Measurements from ENCODE around the gene CLTCL1.

Gene CLTCL1

GRCh38 chr22:19139001-19139356, 152.5 kb downstream of the CLTCL1 start:
- Histone ChIP-seq H3K4me2 (ENCODE audit: low read length) (no peak overlapping the region), H3K9me3 (replicated peaks; ENCODE audit: low read length) (no peaks in the 10 kb centered on the region), H3K36me3 (ENCODE audit: insufficient read depth, low read length) (peaks cover 68% of the 10 kb centered on the region), H3K4me3 (ENCODE audit: low read length) (no peak overlapping the region), H3K27me3 (ENCODE audit: control insufficient read depth, insufficient read depth, low read length) (no peaks in the 10 kb centered on the region), H3K4me1 (ENCODE audit: control insufficient read depth, insufficient read depth, low read length) (peaks cover 6% of the 10 kb centered on the region), H3K9ac (ENCODE audit: low read depth, low read length) (no peak overlapping the region)

DNA sequence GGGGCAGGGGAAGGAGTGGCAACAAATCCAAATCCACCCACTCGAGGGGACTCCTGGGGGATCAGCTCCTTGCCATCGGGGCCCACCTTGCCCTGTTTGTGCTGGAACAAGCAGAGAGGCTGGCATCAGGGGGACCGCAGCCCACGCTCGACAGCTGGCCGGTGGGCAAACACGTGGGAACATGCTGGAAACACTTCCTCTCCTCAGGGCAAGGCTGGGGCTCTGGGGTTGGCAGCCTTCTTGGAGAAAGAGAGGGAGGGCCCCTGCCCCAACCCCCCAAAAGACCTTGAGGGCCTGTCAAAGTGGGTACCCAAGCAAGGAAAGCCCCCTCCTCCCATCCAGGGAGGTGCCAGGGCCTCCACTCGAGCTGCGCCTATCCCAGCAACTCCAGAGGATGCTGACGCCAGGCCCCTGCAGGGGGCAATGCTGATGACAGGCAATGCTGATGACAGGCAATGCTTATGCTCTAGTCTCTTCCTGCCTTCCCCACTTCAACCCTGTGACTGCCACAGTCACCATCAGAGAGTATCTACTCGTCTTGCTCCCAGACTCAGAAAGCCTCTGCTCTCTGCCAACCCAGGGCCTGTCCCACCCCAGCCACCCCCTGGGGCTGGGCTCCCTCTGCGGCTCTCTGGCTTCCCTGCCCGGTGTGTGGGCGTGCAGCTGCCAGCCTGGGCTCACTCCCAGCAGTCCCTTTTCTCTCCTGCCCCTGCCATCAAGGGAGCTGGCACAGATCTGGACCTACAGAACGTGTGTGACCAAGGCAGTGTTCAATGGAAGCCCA, 153.1 kb downstream of the CLTCL1 start:
- Histone ChIP-seq H3K27me3 (ENCODE audit: control insufficient read depth, insufficient read depth, low read length) (no peaks in the 10 kb centered on the region), H3K9me3 (replicated peaks; ENCODE audit: low read length) (no peaks in the 10 kb centered on the region), H3K36me3 (ENCODE audit: insufficient read depth, low read length) (peaks cover 73% of the 10 kb centered on the region), H3K4me2 (ENCODE audit: low read length) (no peak overlapping the region), H3K9ac (ENCODE audit: low read depth, low read length) (no peak overlapping the region), H3K4me3 (ENCODE audit: low read length) (no peak overlapping the region), H3K4me1 (ENCODE audit: control insufficient read depth, insufficient read depth, low read length) (peaks cover 6% of the 10 kb centered on the region)

- no peak overlapping the region for H3K4me3 ChIP-seq (ENCODE audit: low read length)
- H3K36me3 ChIP-seq (ENCODE audit: insufficient read depth, low read length), result peaks cover 80% of the 10 kb centered on the region
- no peak overlapping the region for H3K9ac ChIP-seq (ENCODE audit: low read depth, low read length)
Measured at GRCh38 chr22:19137384-19138216, 153.9 kb downstream of the CLTCL1 start.

DNA sequence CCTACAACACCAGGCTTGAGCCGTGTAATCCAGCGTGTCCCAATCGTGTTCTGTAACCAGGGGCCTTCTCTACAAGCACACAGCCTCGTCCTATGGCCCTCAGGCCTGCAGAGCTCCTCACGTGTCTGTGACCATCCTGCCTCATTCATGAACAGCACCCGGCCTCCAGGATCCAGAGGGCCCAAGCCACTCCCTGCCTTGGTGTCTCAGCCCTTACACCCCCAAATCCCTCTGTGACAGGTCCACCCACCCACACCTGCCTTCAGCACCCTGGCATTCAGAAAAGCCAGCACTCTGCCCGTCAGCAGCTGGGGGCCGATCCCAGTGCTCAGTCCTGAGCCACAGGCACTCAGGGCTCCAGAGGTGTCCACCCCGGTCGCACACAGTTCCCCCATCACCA, 154.6 kb downstream of the CLTCL1 start:
- H3K4me3 ChIP-seq (ENCODE audit: low read length), result no peak overlapping the region
- H3K27me3 ChIP-seq (ENCODE audit: control insufficient read depth, insufficient read depth, low read length), result no peaks in the 10 kb centered on the region
- peaks cover 4% of the 10 kb centered on the region for H3K4me1 ChIP-seq (ENCODE audit: control insufficient read depth, insufficient read depth, low read length)
- no peak overlapping the region for H3K4me2 ChIP-seq (ENCODE audit: low read length)
- H3K9ac ChIP-seq (ENCODE audit: low read depth, low read length), result no peak overlapping the region
- H3K36me3 ChIP-seq (ENCODE audit: insufficient read depth, low read length), result peaks cover 80% of the 10 kb centered on the region
- H3K9me3 ChIP-seq (replicated peaks; ENCODE audit: low read length), result no peaks in the 10 kb centered on the region

More at GRCh38 chr22:19137384-19138216, 153.9 kb downstream of the CLTCL1 start:
- peaks cover 4% of the 10 kb centered on the region for H3K4me1 ChIP-seq (ENCODE audit: control insufficient read depth, insufficient read depth, low read length)
- no peaks in the 10 kb centered on the region for H3K27me3 ChIP-seq (ENCODE audit: control insufficient read depth, insufficient read depth, low read length)
- H3K4me2 ChIP-seq (ENCODE audit: low read length), result no peak overlapping the region
- H3K9me3 ChIP-seq (replicated peaks; ENCODE audit: low read length), result no peaks in the 10 kb centered on the region

- Histone ChIP-seq H3K4me1 (ENCODE audit: control insufficient read depth, insufficient read depth, low read length) (peaks cover 4% of the 10 kb centered on the region), H3K36me3 (ENCODE audit: insufficient read depth, low read length) (peaks cover 72% of the 10 kb centered on the region), H3K27me3 (ENCODE audit: control insufficient read depth, insufficient read depth, low read length) (no peaks in the 10 kb centered on the region), H3K9me3 (replicated peaks; ENCODE audit: low read length) (no peaks in the 10 kb centered on the region), H3K4me3 (ENCODE audit: low read length) (no peak overlapping the region), H3K9ac (ENCODE audit: low read depth, low read length) (no peak overlapping the region), H3K4me2 (ENCODE audit: low read length) (no peak overlapping the region)
Measured at GRCh38 chr22:19134874-19135273, 156.6 kb downstream of the CLTCL1 start.

DNA sequence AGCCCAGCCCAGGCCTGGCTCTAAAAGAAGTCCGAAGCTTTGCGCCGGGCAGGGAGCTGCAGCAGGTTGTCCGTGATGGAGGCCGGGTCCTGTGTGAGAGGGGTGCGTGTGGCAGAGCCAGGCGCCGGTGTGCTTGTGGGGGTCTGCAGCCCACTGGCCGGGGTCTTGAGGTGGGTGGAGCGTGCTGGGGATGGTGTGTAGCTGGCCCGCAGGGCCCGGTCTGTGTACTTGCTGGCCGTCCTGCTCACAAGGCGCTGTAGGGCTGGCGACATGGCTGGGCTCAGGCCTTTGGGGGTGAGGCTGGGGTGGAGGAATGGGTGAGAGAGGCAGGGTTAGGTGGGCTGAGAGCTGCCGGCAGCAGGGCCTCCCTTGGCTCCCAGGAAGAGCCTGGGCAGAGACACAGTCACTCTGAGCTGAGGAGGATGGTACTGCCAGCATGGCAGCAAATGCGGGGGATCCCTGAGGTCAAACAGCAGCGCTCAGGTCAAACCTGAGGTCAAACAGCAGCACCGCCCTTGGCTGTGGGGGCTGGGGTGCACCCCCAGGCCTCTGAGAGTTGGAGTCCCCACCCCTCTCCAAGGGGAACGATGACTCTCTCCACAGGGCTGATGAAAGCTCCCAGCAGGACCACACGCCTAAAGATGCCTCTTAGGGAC, 157.2 kb downstream of the CLTCL1 start:
- Histone ChIP-seq H3K9ac (ENCODE audit: low read depth, low read length) (no peak overlapping the region), H3K27me3 (ENCODE audit: control insufficient read depth, insufficient read depth, low read length) (no peaks in the 10 kb centered on the region), H3K4me2 (ENCODE audit: low read length) (no peak overlapping the region), H3K36me3 (ENCODE audit: insufficient read depth, low read length) (peaks cover 66% of the 10 kb centered on the region), H3K4me3 (ENCODE audit: low read length) (no peak overlapping the region), H3K4me1 (ENCODE audit: control insufficient read depth, insufficient read depth, low read length) (peaks cover 4% of the 10 kb centered on the region), H3K9me3 (replicated peaks; ENCODE audit: low read length) (no peaks in the 10 kb centered on the region)

- Histone ChIP-seq H3K4me2 (ENCODE audit: low read length) (no peak overlapping the region), H3K36me3 (ENCODE audit: insufficient read depth, low read length) (peaks cover 59% of the 10 kb centered on the region), H3K27me3 (ENCODE audit: control insufficient read depth, insufficient read depth, low read length) (no peaks in the 10 kb centered on the region), H3K9me3 (replicated peaks; ENCODE audit: low read length) (no peaks in the 10 kb centered on the region), H3K4me3 (ENCODE audit: low read length) (no peak overlapping the region), H3K4me1 (ENCODE audit: control insufficient read depth, insufficient read depth, low read length) (no peaks in the 10 kb centered on the region), H3K9ac (ENCODE audit: low read depth, low read length) (no peak overlapping the region)
Measured at GRCh38 chr22:19133561-19133960, 158.0 kb downstream of the CLTCL1 start.

GRCh38 chr22:19132693-19133400, 158.7 kb downstream of the CLTCL1 start:
- H3K4me3 ChIP-seq (ENCODE audit: low read length), result no peak overlapping the region
- H3K9me3 ChIP-seq (replicated peaks; ENCODE audit: low read length), result no peaks in the 10 kb centered on the region
- no peak overlapping the region for H3K9ac ChIP-seq (ENCODE audit: low read depth, low read length)
- peaks cover 56% of the 10 kb centered on the region for H3K36me3 ChIP-seq (ENCODE audit: insufficient read depth, low read length)
- no peak overlapping the region for H3K4me2 ChIP-seq (ENCODE audit: low read length)
- H3K27me3 ChIP-seq (ENCODE audit: control insufficient read depth, insufficient read depth, low read length), result no peaks in the 10 kb centered on the region
- H3K4me1 ChIP-seq (ENCODE audit: control insufficient read depth, insufficient read depth, low read length), result no peaks in the 10 kb centered on the region

DNA sequence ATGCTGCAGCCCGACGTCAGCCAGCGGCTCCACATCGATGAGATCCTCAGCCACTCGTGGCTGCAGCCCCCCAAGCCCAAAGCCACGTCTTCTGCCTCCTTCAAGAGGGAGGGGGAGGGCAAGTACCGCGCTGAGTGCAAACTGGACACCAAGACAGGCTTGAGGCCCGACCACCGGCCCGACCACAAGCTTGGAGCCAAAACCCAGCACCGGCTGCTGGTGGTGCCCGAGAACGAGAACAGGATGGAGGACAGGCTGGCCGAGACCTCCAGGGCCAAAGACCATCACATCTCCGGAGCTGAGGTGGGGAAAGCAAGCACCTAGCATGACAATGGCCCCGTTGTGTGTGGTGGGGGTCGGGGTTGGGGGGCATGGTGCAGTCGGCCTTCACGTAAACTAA, 159.4 kb downstream of the CLTCL1 start:
- no peaks in the 10 kb centered on the region for H3K9me3 ChIP-seq (replicated peaks; ENCODE audit: low read length)
- no peak overlapping the region for H3K4me3 ChIP-seq (ENCODE audit: low read length)
- no peaks in the 10 kb centered on the region for H3K27me3 ChIP-seq (ENCODE audit: control insufficient read depth, insufficient read depth, low read length)
- no peaks in the 10 kb centered on the region for H3K4me1 ChIP-seq (ENCODE audit: control insufficient read depth, insufficient read depth, low read length)
- peaks cover 51% of the 10 kb centered on the region for H3K36me3 ChIP-seq (ENCODE audit: insufficient read depth, low read length)
- H3K9ac ChIP-seq (ENCODE audit: low read depth, low read length), result no peak overlapping the region
- H3K4me2 ChIP-seq (ENCODE audit: low read length), result no peak overlapping the region

DNA sequence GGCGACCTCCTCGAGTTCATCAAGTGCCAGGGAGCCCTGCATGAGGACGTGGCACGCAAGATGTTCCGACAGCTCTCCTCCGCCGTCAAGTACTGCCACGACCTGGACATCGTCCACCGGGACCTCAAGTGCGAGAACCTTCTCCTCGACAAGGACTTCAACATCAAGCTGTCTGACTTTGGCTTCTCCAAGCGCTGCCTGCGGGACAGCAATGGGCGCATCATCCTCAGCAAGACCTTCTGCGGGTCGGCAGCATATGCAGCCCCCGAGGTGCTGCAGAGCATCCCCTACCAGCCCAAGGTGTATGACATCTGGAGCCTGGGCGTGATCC, 159.9 kb downstream of the CLTCL1 start:
- no peak overlapping the region for H3K9ac ChIP-seq (ENCODE audit: low read depth, low read length)
- H3K27me3 ChIP-seq (ENCODE audit: control insufficient read depth, insufficient read depth, low read length), result no peaks in the 10 kb centered on the region
- H3K4me3 ChIP-seq (ENCODE audit: low read length), result no peak overlapping the region
- peaks cover 46% of the 10 kb centered on the region for H3K36me3 ChIP-seq (ENCODE audit: insufficient read depth, low read length)
- no peaks in the 10 kb centered on the region for H3K9me3 ChIP-seq (replicated peaks; ENCODE audit: low read length)
- no peak overlapping the region for H3K4me2 ChIP-seq (ENCODE audit: low read length)
- no peaks in the 10 kb centered on the region for H3K4me1 ChIP-seq (ENCODE audit: control insufficient read depth, insufficient read depth, low read length)
